ENCODE data around the gene SLC26A1. TPM values are rescaled to one million over a fixed set of nuclear protein-coding genes. Genes with fewer than 3 reads are reported as not detected.

SLC26A1 gene
- total and polyA plus RNA-seq, 3 donors from 2014 or later: 0.51 to 2.0 (median 0.99) TPM

- H3K9me3 ChIP-seq: no peaks in the 10 kb centered on the region
- no peak overlapping the region for H3K4me3 ChIP-seq
- intact Hi-C loops (cut with DNase I; ENCODE audit: low total_unique reads): no loop called here
- DNase-seq: no peak
- no peak for TF ChIP-seq POLR2A (IDR thresholded peaks at IDR 0.05)
- TF ChIP-seq, protein P1, sequence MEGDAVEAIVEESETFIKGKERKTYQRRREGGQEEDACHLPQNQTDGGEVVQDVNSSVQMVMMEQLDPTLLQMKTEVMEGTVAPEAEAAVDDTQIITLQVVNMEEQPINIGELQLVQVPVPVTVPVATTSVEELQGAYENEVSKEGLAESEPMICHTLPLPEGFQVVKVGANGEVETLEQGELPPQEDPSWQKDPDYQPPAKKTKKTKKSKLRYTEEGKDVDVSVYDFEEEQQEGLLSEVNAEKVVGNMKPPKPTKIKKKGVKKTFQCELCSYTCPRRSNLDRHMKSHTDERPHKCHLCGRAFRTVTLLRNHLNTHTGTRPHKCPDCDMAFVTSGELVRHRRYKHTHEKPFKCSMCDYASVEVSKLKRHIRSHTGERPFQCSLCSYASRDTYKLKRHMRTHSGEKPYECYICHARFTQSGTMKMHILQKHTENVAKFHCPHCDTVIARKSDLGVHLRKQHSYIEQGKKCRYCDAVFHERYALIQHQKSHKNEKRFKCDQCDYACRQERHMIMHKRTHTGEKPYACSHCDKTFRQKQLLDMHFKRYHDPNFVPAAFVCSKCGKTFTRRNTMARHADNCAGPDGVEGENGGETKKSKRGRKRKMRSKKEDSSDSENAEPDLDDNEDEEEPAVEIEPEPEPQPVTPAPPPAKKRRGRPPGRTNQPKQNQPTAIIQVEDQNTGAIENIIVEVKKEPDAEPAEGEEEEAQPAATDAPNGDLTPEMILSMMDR (IDR thresholded peaks at IDR 0.05): no peak
- no peaks in the 10 kb centered on the region for H3K4me1 ChIP-seq
- no peak overlapping the region for H3K27ac ChIP-seq
- WGBS, 2 donors: 75 to 85% methylated on average over 4 to 9 of the region's 9 CpGs
- no peaks in the 10 kb centered on the region for H3K36me3 ChIP-seq (ENCODE audit: low read depth, missing control alignments)
- H3K27me3 ChIP-seq: no peaks in the 10 kb centered on the region
Observed at GRCh38 chr4:1027915-1028238, 34.7 kb upstream of the SLC26A1 start.

DNA sequence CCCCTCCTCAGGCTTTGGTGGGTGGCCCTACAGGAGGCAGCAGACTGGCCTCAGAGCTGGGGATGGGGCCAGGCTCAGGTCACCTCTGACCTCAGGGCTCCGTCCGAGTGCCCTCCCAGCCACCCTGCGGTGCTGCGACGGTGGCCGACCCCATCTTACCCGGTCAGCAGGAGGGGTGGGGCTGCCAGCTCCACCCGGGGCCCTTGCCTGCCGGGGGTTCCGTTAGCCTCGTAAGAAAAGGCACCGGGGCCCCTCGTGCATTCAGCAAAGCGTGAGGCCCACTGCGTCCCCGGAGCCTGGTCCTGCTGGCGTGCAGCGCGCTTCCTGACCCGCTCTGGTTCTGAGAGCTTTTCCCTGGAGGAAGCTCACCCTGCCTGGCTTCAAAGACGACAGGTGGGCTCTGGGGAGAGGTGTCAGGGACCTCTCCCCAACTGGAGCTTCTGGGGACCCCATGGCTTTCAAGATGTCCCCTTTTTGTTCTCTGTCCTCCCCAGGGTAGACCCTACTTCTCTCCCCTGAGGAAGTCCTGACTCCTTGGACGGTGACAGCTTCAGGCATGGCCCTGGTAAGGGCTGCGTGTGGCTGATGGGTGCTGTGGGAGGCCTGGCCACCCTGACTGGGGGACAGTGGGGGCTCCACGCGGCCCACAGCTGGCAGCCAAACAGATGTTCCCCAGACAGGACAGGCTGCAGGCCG, 34.2 kb upstream of the SLC26A1 start:
- no peak overlapping the region for H3K4me3 ChIP-seq
- intact Hi-C loops (cut with DNase I; ENCODE audit: low total_unique reads): no loop called here
- H3K27me3 ChIP-seq: no peaks in the 10 kb centered on the region
- H3K27ac ChIP-seq: no peak overlapping the region
- H3K36me3 ChIP-seq (ENCODE audit: low read depth, missing control alignments): no peaks in the 10 kb centered on the region
- H3K9me3 ChIP-seq: no peaks in the 10 kb centered on the region
- no peaks in the 10 kb centered on the region for H3K4me1 ChIP-seq
- TF ChIP-seq POLR2A (IDR thresholded peaks at IDR 0.05): no peak
- TF ChIP-seq, protein P1 (IDR thresholded peaks at IDR 0.05): no peak
- WGBS, 2 donors: 80 to 84% methylated on average over 5 to 25 of the region's 26 CpGs
- no peak for DNase-seq

- Histone ChIP-seq H3K9me3 (no peaks in the 10 kb centered on the region), H3K4me1 (no peaks in the 10 kb centered on the region), H3K27ac (no peak overlapping the region), H3K36me3 (ENCODE audit: low read depth, missing control alignments) (no peaks in the 10 kb centered on the region), H3K4me3 (no peak overlapping the region), H3K27me3 (no peaks in the 10 kb centered on the region)
- intact Hi-C loops (cut with DNase I; ENCODE audit: low total_unique reads): no loop called here
- no peak for TF ChIP-seq POLR2A (IDR thresholded peaks at IDR 0.05)
- TF ChIP-seq, protein P1 (IDR thresholded peaks at IDR 0.05): no peak
- 58 to 71% methylated on average over 17 of the region's 17 CpGs for WGBS, 2 donors
- DNase-seq: no peak
Observed at GRCh38 chr4:1026115-1026514, 32.9 kb upstream of the SLC26A1 start.

DNA sequence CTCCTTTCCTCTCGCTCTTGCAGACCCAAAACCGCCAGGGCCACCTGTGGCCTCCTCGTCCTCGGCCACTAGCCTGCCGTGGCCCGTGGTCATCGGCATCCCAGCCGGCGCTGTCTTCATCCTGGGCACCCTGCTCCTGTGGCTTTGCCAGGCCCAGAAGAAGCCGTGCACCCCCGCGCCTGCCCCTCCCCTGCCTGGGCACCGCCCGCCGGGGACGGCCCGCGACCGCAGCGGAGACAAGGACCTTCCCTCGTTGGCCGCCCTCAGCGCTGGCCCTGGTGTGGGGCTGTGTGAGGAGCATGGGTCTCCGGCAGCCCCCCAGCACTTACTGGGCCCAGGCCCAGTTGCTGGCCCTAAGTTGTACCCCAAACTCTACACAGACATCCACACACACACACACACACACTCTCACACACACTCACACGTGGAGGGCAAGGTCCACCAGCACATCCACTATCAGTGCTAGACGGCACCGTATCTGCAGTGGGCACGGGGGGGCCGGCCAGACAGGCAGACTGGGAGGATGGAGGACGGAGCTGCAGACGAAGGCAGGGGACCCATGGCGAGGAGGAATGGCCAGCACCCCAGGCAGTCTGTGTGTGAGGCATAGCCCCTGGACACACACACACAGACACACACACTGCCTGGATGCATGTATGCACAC, 31.8 kb upstream of the SLC26A1 start:
- no peak overlapping the region for H3K27ac ChIP-seq
- H3K36me3 ChIP-seq (ENCODE audit: low read depth, missing control alignments): no peaks in the 10 kb centered on the region
- intact Hi-C loops (cut with DNase I; ENCODE audit: low total_unique reads): no loop called here
- DNase-seq: no peak
- TF ChIP-seq, protein P1 (IDR thresholded peaks at IDR 0.05): no peak
- no peak for TF ChIP-seq POLR2A (IDR thresholded peaks at IDR 0.05)
- no peaks in the 10 kb centered on the region for H3K27me3 ChIP-seq
- H3K4me3 ChIP-seq: no peak overlapping the region
- 88 to 96% methylated on average over 15 to 30 of the region's 32 CpGs for WGBS, 2 donors
- no peaks in the 10 kb centered on the region for H3K9me3 ChIP-seq
- H3K4me1 ChIP-seq: no peaks in the 10 kb centered on the region
